Measurements from ENCODE around the gene EIF4E3.

DNA sequence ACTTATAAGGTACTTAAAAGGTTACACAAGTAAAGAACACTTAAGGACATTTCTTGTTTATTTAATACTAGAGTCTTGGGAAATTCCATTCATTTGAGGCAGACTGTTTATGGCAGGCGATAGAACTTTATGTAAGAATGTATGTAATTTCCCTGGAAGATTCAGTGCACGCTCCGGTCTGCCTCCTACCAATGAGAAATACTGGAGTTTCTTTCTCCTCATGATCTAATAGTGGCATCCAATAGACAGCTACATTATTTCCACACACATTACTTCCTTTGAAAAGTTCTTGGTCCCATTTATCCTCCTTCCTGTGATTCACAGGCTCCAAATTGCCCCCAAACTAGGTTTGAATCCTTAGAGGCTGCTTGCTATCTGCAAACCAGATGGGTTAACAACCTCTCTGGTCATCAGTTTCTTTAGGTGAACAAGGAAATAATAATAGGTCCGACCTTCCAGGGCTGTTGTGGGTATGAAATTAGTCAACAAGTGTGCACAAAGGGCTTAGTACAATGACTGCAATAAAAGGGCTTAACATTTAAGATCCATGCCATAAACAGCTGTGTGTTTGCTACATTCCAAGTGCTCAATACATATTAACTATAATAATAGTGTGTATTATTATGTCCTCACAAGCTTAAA, 30.7 kb downstream of the EIF4E3 start:
- TF ChIP-seq, protein P1, sequence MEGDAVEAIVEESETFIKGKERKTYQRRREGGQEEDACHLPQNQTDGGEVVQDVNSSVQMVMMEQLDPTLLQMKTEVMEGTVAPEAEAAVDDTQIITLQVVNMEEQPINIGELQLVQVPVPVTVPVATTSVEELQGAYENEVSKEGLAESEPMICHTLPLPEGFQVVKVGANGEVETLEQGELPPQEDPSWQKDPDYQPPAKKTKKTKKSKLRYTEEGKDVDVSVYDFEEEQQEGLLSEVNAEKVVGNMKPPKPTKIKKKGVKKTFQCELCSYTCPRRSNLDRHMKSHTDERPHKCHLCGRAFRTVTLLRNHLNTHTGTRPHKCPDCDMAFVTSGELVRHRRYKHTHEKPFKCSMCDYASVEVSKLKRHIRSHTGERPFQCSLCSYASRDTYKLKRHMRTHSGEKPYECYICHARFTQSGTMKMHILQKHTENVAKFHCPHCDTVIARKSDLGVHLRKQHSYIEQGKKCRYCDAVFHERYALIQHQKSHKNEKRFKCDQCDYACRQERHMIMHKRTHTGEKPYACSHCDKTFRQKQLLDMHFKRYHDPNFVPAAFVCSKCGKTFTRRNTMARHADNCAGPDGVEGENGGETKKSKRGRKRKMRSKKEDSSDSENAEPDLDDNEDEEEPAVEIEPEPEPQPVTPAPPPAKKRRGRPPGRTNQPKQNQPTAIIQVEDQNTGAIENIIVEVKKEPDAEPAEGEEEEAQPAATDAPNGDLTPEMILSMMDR (IDR thresholded peaks at IDR 0.05): no peak
- TF ChIP-seq POLR2A (IDR thresholded peaks at IDR 0.05) (no peak), POLR2AphosphoS5 (IDR thresholded peaks at IDR 0.05) (no peak)
